Endothelial cell of umbilical vein (primary cell): ENCODE results near the gene KIZ.

Source experiments
- GATA2 ChIP-seq: IDR thresholded peaks from 2 replicates; pipeline ENCODE4 v1.7.0; 2011; ENCODE audit warnings: low read depth, mild to moderate bottlenecking, moderate library complexity, mixed read lengths, low read length; ENCODE audit not compliant: insufficient read length, insufficient read depth
- POLR2A ChIP-seq: IDR thresholded peaks from 2 replicates; pipeline ENCODE4 v1.6.1; 2012; ENCODE audit warnings: low read depth, mild to moderate bottlenecking, control low read depth, low read length
- TF ChIP-seq, protein P1 (sequence below), 2 donors: IDR thresholded peaks; 1 replicate in 1 of 2; 2 replicates in 1 of 2; pipeline ENCODE4 v1.5.1; 2011; ENCODE audit warnings: low read length in 2 of 2, mild to moderate bottlenecking in 2 of 2, moderate library complexity in 2 of 2, control low read depth in 1 of 2, inconsistent platforms in 1 of 2, low read depth in 1 of 2; ENCODE audit not compliant: insufficient read depth in 1 of 2; ENCODE audit errors: extremely low read depth in 1 of 2

GRCh38 chr20:21149344-21149743 lies 23.5 kb downstream of the KIZ start:
- TF ChIP-seq, protein P1, sequence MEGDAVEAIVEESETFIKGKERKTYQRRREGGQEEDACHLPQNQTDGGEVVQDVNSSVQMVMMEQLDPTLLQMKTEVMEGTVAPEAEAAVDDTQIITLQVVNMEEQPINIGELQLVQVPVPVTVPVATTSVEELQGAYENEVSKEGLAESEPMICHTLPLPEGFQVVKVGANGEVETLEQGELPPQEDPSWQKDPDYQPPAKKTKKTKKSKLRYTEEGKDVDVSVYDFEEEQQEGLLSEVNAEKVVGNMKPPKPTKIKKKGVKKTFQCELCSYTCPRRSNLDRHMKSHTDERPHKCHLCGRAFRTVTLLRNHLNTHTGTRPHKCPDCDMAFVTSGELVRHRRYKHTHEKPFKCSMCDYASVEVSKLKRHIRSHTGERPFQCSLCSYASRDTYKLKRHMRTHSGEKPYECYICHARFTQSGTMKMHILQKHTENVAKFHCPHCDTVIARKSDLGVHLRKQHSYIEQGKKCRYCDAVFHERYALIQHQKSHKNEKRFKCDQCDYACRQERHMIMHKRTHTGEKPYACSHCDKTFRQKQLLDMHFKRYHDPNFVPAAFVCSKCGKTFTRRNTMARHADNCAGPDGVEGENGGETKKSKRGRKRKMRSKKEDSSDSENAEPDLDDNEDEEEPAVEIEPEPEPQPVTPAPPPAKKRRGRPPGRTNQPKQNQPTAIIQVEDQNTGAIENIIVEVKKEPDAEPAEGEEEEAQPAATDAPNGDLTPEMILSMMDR (IDR thresholded peaks at IDR 0.05; ENCODE audit: extremely low read depth in 1 of 2, insufficient read depth in 1 of 2, low read depth in 1 of 2, low read length in 2 of 2), result no peak
- TF ChIP-seq POLR2A, result no peak
- TF ChIP-seq GATA2, result no peak
